ENCODE measurements around the gene ATG4A. TPM values are rescaled to one million over a fixed set of nuclear protein-coding genes. Genes with fewer than 3 reads are reported as not detected.

Gene ATG4A
- total RNA-seq (2014; rRNA removed; shearing (Covaris generic)): 11.7 and 14.9 TPM in 2 replicates

GRCh38 chrX:108091264-108091877, at the start of gene ATG4A, which contains the start of gene PSMD10:
ATG4A (plus strand) TSS chrX:108091778; CDS start chrX:108091827, 49 bp downstream.
PSMD10 (minus strand) TSS chrX:108091542; CDS start chrX:108091520, 22 bp downstream.
- peak; percentile 91 for DNase-seq (ENCODE audit: low read depth)

- DNase-seq (ENCODE audit: low read depth): no peak
Observed at GRCh38 chrX:108044554-108045256, 46.9 kb upstream of the ATG4A start, which contains the start of gene VSIG1. VSIG1 (plus strand) TSS chrX:108045065; CDS start chrX:108045131, 66 bp downstream.

- DNase-seq (ENCODE audit: low read depth): no peak
Observed at GRCh38 chrX:108049649-108050048, 41.9 kb upstream of the ATG4A start.

- DNase-seq (ENCODE audit: low read depth): no peak
Observed at GRCh38 chrX:108053218-108053617, 38.4 kb upstream of the ATG4A start.

GRCh38 chrX:108055546-108055945, 36.0 kb upstream of the ATG4A start:
- no peak for DNase-seq (ENCODE audit: low read depth)

GRCh38 chrX:108059801-108060200, 31.8 kb upstream of the ATG4A start:
- no peak for DNase-seq (ENCODE audit: low read depth)

GRCh38 chrX:108064001-108064400, 27.6 kb upstream of the ATG4A start:
- no peak for DNase-seq (ENCODE audit: low read depth)

- DNase-seq (ENCODE audit: low read depth): no peak
Observed at GRCh38 chrX:108064613-108065012, 27.0 kb upstream of the ATG4A start.

- DNase-seq (ENCODE audit: low read depth): no peak
Observed at GRCh38 chrX:108068121-108068520, 23.5 kb upstream of the ATG4A start.

GRCh38 chrX:108070891-108071290, 20.7 kb upstream of the ATG4A start:
- peak; percentile 17 for DNase-seq (ENCODE audit: low read depth)

- DNase-seq (ENCODE audit: low read depth): no peak
Observed at GRCh38 chrX:108071578-108071977, 20.0 kb upstream of the ATG4A start.

- no peak for DNase-seq (ENCODE audit: low read depth)
Observed at GRCh38 chrX:108072746-108073145, 18.8 kb upstream of the ATG4A start.

- DNase-seq (ENCODE audit: low read depth): no peak
Observed at GRCh38 chrX:108081110-108081509, 10.5 kb upstream of the ATG4A start.

- no peak for DNase-seq (ENCODE audit: low read depth)
Observed at GRCh38 chrX:108087792-108088191, 3.8 kb upstream of the ATG4A start.

- no peak for DNase-seq (ENCODE audit: low read depth)
Observed at GRCh38 chrX:108088511-108088910, 3.1 kb upstream of the ATG4A start.

- peak; percentile 21 for DNase-seq (ENCODE audit: low read depth)
Observed at GRCh38 chrX:108090491-108091263, 901 bp upstream of the ATG4A start.

GRCh38 chrX:108091878-108092291, 307 bp downstream of the ATG4A start:
- DNase-seq (ENCODE audit: low read depth): no peak

- DNase-seq (ENCODE audit: low read depth): no peak
Observed at GRCh38 chrX:108097380-108097779, 5.8 kb downstream of the ATG4A start.

GRCh38 chrX:108105473-108105872, 13.9 kb downstream of the ATG4A start:
- DNase-seq (ENCODE audit: low read depth): no peak

GRCh38 chrX:108114541-108114940, 23.0 kb downstream of the ATG4A start:
- DNase-seq (ENCODE audit: low read depth): no peak

GRCh38 chrX:108117988-108118387, 26.4 kb downstream of the ATG4A start:
- no peak for DNase-seq (ENCODE audit: low read depth)

GRCh38 chrX:108121291-108121690, 29.7 kb downstream of the ATG4A start:
- no peak for DNase-seq (ENCODE audit: low read depth)

All from RPMI7951 (cell line).